K562 (cell line): Measurements from ENCODE around the gene APOBEC3A. TPM values are rescaled to one million over a fixed set of nuclear protein-coding genes. Genes with fewer than 3 reads are reported as not detected.

ENCODE experiments used
- ATAC-seq: fragments of 200-7000 bp; cut with Tn5 transposase; 3 replicates; pipeline ENCODE4 v1.9.1; 2020; ENCODE audit warnings: moderate library complexity
- BruUV-seq: library from RNA; stranded (reverse); fragments of 400-500 nt; replicated peaks from 2 replicates; lab custom pipeline; 2021; lab: Mats Ljungman, UMichigan
- CTCF ChIA-PET: fragments of 300-600 bp; formaldehyde crosslinking; extraction: SDS; loops from one replicate; lab custom pipeline; 2021; ENCODE audit warnings: low intra/inter-chr PET ratio; lab: Yijun Ruan, JAX
- POLR2A ChIA-PET: fragments of 300-600, 350-650 bp; sonication (Branson Sonifier 250); formaldehyde crosslinking; extraction: SDS; loops from one replicate; lab custom pipeline; 2021; ENCODE audit warnings: antibody characterized with exemption, inconsistent platforms; lab: Yijun Ruan, JAX
- DNase-seq, 4 experiments: peaks; one replicate each; pipeline versions ENCODE4 v3.0.0 to v3.0.0-alpha.2; 2011 to 2018; ENCODE audit warnings: low spot score in 3 of 4, mixed read lengths in 3 of 4; ENCODE audit errors: extremely low read depth in 1 of 4
- FAIRE-seq: peaks from 2 replicates; lab custom pipeline; 2011; peaks lifted over from hg19 to GRCh38; lab: Jason Lieb, UNC
- H2AFZ ChIP-seq: 2 replicates; pipeline ENCODE4 v1.6.0; 2011; ENCODE audit warnings: low read depth, low read length, control low read depth, inconsistent platforms
- H3K27ac ChIP-seq: fragments of 200-600 bp; 3 replicates; pipeline ENCODE4 v1.8.0; 2011; ENCODE audit warnings: low read depth, mild to moderate bottlenecking, control low read depth, inconsistent platforms, low read length, moderate library complexity, mixed read lengths; ENCODE audit errors: extremely low read depth
- H3K27me3 ChIP-seq, 2 experiments: fragments of 300-600 bp in 1 of 2; 2 replicates in 1 of 2; 3 replicates in 1 of 2; pipeline versions ENCODE4 v1.6.0 to v1.8.0; 2011; ENCODE audit warnings: inconsistent platforms in 2 of 2, low read length in 2 of 2, mild to moderate bottlenecking in 1 of 2, mixed read lengths in 1 of 2, moderate library complexity in 1 of 2; ENCODE audit not compliant: control insufficient read depth in 2 of 2, insufficient read depth in 2 of 2
- H3K36me3 ChIP-seq: fragments of 300-600 bp; 3 replicates; pipeline ENCODE4 v1.8.0; 2011; ENCODE audit warnings: mild to moderate bottlenecking, low read length, inconsistent platforms; ENCODE audit not compliant: control insufficient read depth, insufficient read depth
- H3K4me1 ChIP-seq, 2 experiments: fragments of 200-600 bp in 1 of 2; replicated peaks in 1 of 2; 2 replicates in 1 of 2; 3 replicates in 1 of 2; pipeline versions ENCODE4 v1.5.1 to v1.8.0; 2011; ENCODE audit warnings: inconsistent platforms in 2 of 2, low read length in 2 of 2, mild to moderate bottlenecking in 1 of 2, mixed read lengths in 1 of 2, moderate library complexity in 1 of 2; ENCODE audit not compliant: control insufficient read depth in 2 of 2, insufficient read depth in 2 of 2
- H3K4me2 ChIP-seq: 2 replicates; pipeline ENCODE4 v1.6.1; 2011; ENCODE audit warnings: low read length, control low read depth, inconsistent platforms, mixed read lengths; ENCODE audit not compliant: insufficient read depth
- H3K4me3 ChIP-seq: fragments of 200-600 bp; sonication (generic), shearing (Covaris generic); 2 replicates; pipeline ENCODE4 v1.5.1; 2016; ENCODE audit warnings: control low read depth, inconsistent platforms
- H3K79me2 ChIP-seq: fragments of 200-600 bp; 3 replicates; pipeline ENCODE4 v1.8.0; 2011; ENCODE audit warnings: low read length, inconsistent platforms; ENCODE audit not compliant: control insufficient read depth, insufficient read depth
- H3K9ac ChIP-seq, 2 experiments: 2 replicates each; pipeline versions ENCODE4 v1.6.0 to v1.6.1; 2011; ENCODE audit warnings: low read depth in 2 of 2, low read length in 2 of 2, control low read depth in 1 of 2, inconsistent platforms in 1 of 2, mild to moderate bottlenecking in 1 of 2, mixed read lengths in 1 of 2; ENCODE audit not compliant: insufficient read depth in 1 of 2
- H3K9me1 ChIP-seq: one replicate; pipeline ENCODE4 v1.6.0; 2011; ENCODE audit warnings: inconsistent platforms, mild to moderate bottlenecking, low read length, moderate library complexity; ENCODE audit not compliant: control insufficient read depth, insufficient read depth
- H3K9me3 ChIP-seq: replicated peaks from 2 replicates; pipeline ENCODE4 v1.5.1; 2011; ENCODE audit warnings: low read depth, low read length, inconsistent platforms; ENCODE audit not compliant: control insufficient read depth, insufficient read depth
- H4K20me1 ChIP-seq: replicated peaks from 2 replicates; pipeline ENCODE4 v1.6.1; 2011; ENCODE audit warnings: low read length, inconsistent platforms, mixed read lengths; ENCODE audit not compliant: control insufficient read depth, insufficient read depth
- EHMT2 ChIP-seq: fragments of 450-650 bp; IDR thresholded peaks from 2 replicates; pipeline ENCODE4 v1.6.1; 2018; ENCODE audit warnings: antibody characterized with exemption
- FOXJ3 ChIP-seq: sonication (generic); formaldehyde crosslinking; IDR thresholded peaks from 2 replicates; pipeline ENCODE4 v1.4.0; 2020; ENCODE audit warnings: mild to moderate bottlenecking, missing genetic modification reagents
- FOXK2 ChIP-seq, 2 experiments: fragments of 450-650 bp; IDR thresholded peaks in 1 of 2; conservative IDR thresholded peaks in 1 of 2; 2 replicates each; pipeline ENCODE4 v1.6.1; 2016; ENCODE audit warnings: low read depth in 2 of 2, mild to moderate bottlenecking in 1 of 2
- HLTF ChIP-seq: fragments of 450-650 bp; IDR thresholded peaks from 2 replicates; pipeline ENCODE4 v1.6.1; 2016
- HNRNPK ChIP-seq: fragments of 200-400 bp; formaldehyde crosslinking; IDR thresholded peaks from one replicate; pipeline ENCODE4 v1.6.1; 2018; ENCODE audit warnings: mild to moderate bottlenecking, low read depth, low read length; ENCODE audit not compliant: poor library complexity, severe bottlenecking
- IFI16 ChIP-seq: fragments of 250-450 bp; sonication (Bioruptor Pico); IDR thresholded peaks from 2 replicates; pipeline ENCODE4 v2.1.2; 2022; ENCODE audit warnings: mild to moderate bottlenecking, inconsistent platforms
- KDM4B ChIP-seq, 2 experiments: fragments of 450-650 bp in 1 of 2; sonication (generic) in 1 of 2; IDR thresholded peaks; 2 replicates each; pipeline ENCODE4 v1.6.1; 2016 to 2017; ENCODE audit warnings: borderline replicate concordance in 2 of 2, antibody characterized with exemption in 1 of 2, low read depth in 1 of 2, mild to moderate bottlenecking in 1 of 2
- MECOM ChIP-seq: fragments of 250-450 bp; sonication (Bioruptor Pico); IDR thresholded peaks from 2 replicates; pipeline ENCODE4 v1.8.0; 2022; ENCODE audit warnings: inconsistent platforms
- THRAP3 ChIP-seq: fragments of 450-650 bp; IDR thresholded peaks from 2 replicates; pipeline ENCODE4 v1.6.1; 2016; ENCODE audit warnings: mild to moderate bottlenecking, inconsistent platforms, borderline replicate concordance
- ZBTB2 ChIP-seq: fragments of 450-650 bp; IDR thresholded peaks from 2 replicates; pipeline ENCODE4 v1.6.1; 2016; ENCODE audit warnings: antibody characterized with exemption
- ZNF224 ChIP-seq: sonication (generic); formaldehyde crosslinking; IDR thresholded peaks from 2 replicates; pipeline ENCODE4 v1.8.0; 2022; ENCODE audit warnings: mild to moderate bottlenecking, missing genetic modification reagents
- ZNF395 ChIP-seq: fragments of 200-800 bp; sonication (Bioruptor generic); IDR thresholded peaks from 2 replicates; pipeline ENCODE4 v1.6.1; 2017; ENCODE audit warnings: missing genetic modification characterization, missing compliant biosample characterization
- ZNF512 ChIP-seq: IDR thresholded peaks from 2 replicates; pipeline ENCODE4 v1.6.1; 2016; ENCODE audit warnings: missing genetic modification characterization, missing compliant biosample characterization
- ZNF76 ChIP-seq: fragments of 250-450 bp; sonication (Bioruptor Pico); IDR thresholded peaks from 2 replicates; pipeline ENCODE4 v1.4.0; 2020; ENCODE audit warnings: mild to moderate bottlenecking, moderate library complexity, borderline replicate concordance
- ZNF785 ChIP-seq: fragments of 250-450 bp; sonication (Bioruptor Pico); IDR thresholded peaks from 2 replicates; pipeline ENCODE4 v1.4.0; 2020; ENCODE audit warnings: mild to moderate bottlenecking
- WGBS: fragments of 100-300 bp; shearing (Covaris generic); methylation state at CpG from one replicate; pipeline ENCODE4 v1.1.6; 2016; ENCODE audit warnings: low coverage, mixed read lengths; ENCODE audit not compliant: insufficient coverage; ENCODE audit errors: missing lambda C conversion rate; 5-methylcytosine and 5-hydroxymethylcytosine counted together
- in situ Hi-C: fragments of 300-500 bp; cut with MboI; formaldehyde crosslinking; loops from 4 replicates; pipeline ENCODE4 v1.15.0; 2018; ENCODE audit warnings: inconsistent platforms, mixed read lengths
- intact Hi-C: fragments of 100-400 bp; cut with micrococcal nuclease; formaldehyde crosslinking; loops from 2 replicates; pipeline ENCODE4 v1.14.2; 2022
- polyA plus RNA-seq, 8 experiments: library from polyadenylated mRNA; depleted of rRNA in 4 of 8; stranded (reverse) in 5 of 8; unstranded in 3 of 8; fragments of >200 nt; fragmentation: Nextera tagmentation in 2 of 8; fragmentation: Illumina TruSeq in 1 of 8; extraction: Ambion mirVana in 2 of 8; extraction: Trizol in 1 of 8; gene quantifications; 2 replicates each; pipeline versions ENCODE4 v1.2.1 to v1.2.3, GENCODE V29; 2011 to 2014; ENCODE audit warnings: inconsistent platforms in 1 of 8, missing spikeins in 1 of 8
- total RNA-seq, 7 experiments: library from RNA; depleted of rRNA in 6 of 7; stranded (reverse); fragments of >200 nt in 6 of 7; fragmentation: Illumina TruSeq in 2 of 7; extraction: Trizol in 2 of 7; gene quantifications; 2 replicates each; pipeline versions ENCODE4 v1.2.1 to v1.2.3, GENCODE V29; 2011 to 2021; ENCODE audit warnings: low replicate concordance in 1 of 7

APOBEC3A gene
- total and polyA plus RNA-seq, 9 of the 15 experiments (the other 6 are each of a cell fraction or from before 2014, with no cell fraction given) = 0.04 TPM; not detected in 8

GRCh38 chr22:38956551-38956950 lies 858 bp upstream of the APOBEC3A start (continued):
- no peak for TF ChIP-seq ZNF785 (CRISPR knock-in tag)

GRCh38 chr22:38957808-38958650 lies 620 bp downstream of the APOBEC3A start:
- Histone ChIP-seq H3K79me2 (no peaks in the 10 kb centered on the region), H2AFZ (no peak overlapping the region), H3K4me2 (no peak overlapping the region), H3K27me3 (peaks cover 0 to 11% of the 10 kb centered on the region in 2 experiments; a peak in 2 of 5 replicates), H3K9me1 (no peaks in the 10 kb centered on the region), H3K9me3 (no peaks in the 10 kb centered on the region), H3K36me3 (no peaks in the 10 kb centered on the region), H4K20me1 (no peaks in the 10 kb centered on the region), H3K4me1 (peaks cover 0 to 3% of the 10 kb centered on the region in 2 experiments; a peak in 3 of 5 replicates), H3K27ac (no peak overlapping the region), H3K4me3 (no peak overlapping the region), H3K9ac (no peak overlapping the region)
- no peak for FAIRE-seq
- no peak for ATAC-seq
- TF ChIP-seq EHMT2 (no peak), KDM4B (IDR thresholded peaks at IDR 0.05; ENCODE audit: borderline replicate concordance in 2 of 2, low read depth in 1 of 2) (no peak), ZNF512 (tag) (peak; percentile 99), FOXJ3 (no peak), ZNF76 (CRISPR knock-in tag) (no peak), ZBTB2 (peak; percentile 82; the same call in 1 of the 2 replicates), FOXK2 (conservative IDR thresholded peaks at IDR 0.05 in 1 of 2, IDR thresholded peaks at IDR 0.05 in 1 of 2; ENCODE audit: low read depth in 2 of 2) (no peak), HNRNPK (no peak), HLTF (no peak), THRAP3 (no peak), ZNF224 (CRISPR knock-in tag) (no peak), IFI16 (CRISPR knock-in tag) (no peak), MECOM (CRISPR knock-in tag) (no peak), ZNF395 (CRISPR knock-in tag) (no peak)
- CTCF ChIA-PET = no interaction called here
- DNase-seq = no peak
- in situ Hi-C loops = no loop called here
- POLR2A ChIA-PET = no interaction called here
- BruUV-seq = no TSS peak
- intact Hi-C loops = no loop called here
- WGBS = 2% methylated on average over 6 of the region's 6 CpGs
